ENCODE measurements around the gene THEMIS2. TPM values are rescaled to one million over a fixed set of nuclear protein-coding genes. Genes with fewer than 3 reads are reported as not detected.

The THEMIS2 gene
- total RNA-seq, 1 experiment from 2014 or later: 5.7 TPM

- no peak overlapping the region for H3K4me3 ChIP-seq (ENCODE audit: low read length)
- no peaks in the 10 kb centered on the region for H3F3A ChIP-seq (ENCODE audit: low read length, unreplicated experiment)
- ChIA-PET POLR2A (ENCODE audit: unreplicated experiment) (no interaction called here), CTCF (no interaction called here)
- BruUV-seq (replicated peaks): no TSS peak
- no peak overlapping the region for H3K27ac ChIP-seq (ENCODE audit: low read length)
- TF ChIP-seq EZH2phosphoT487 (IDR thresholded peaks at IDR 0.05; ENCODE audit: borderline replicate concordance, low read length) (no peak), CTCF (conservative IDR thresholded peaks at IDR 0.05; ENCODE audit: low read depth, low read length) (no peak), EZH2 (IDR thresholded peaks at IDR 0.05; ENCODE audit: low read length, unreplicated experiment) (no peak)
- H3K27me3 ChIP-seq (ENCODE audit: low read length): no peaks in the 10 kb centered on the region
- intact Hi-C loops (cut with micrococcal nuclease): no loop called here
- no peaks in the 10 kb centered on the region for H3K4me1 ChIP-seq (ENCODE audit: insufficient read depth, low read length)
- DNase-seq (no peak), ATAC-seq (no peak)
- H4K20me1 ChIP-seq (ENCODE audit: low read length): no peaks in the 10 kb centered on the region
- no peak overlapping the region for H3K9ac ChIP-seq (ENCODE audit: low read length)
- H3K9me2 ChIP-seq (replicated peaks; ENCODE audit: low read length): no peaks in the 10 kb centered on the region
- no peaks in the 10 kb centered on the region for H3K79me2 ChIP-seq (ENCODE audit: low read length)
- H2AFZ ChIP-seq (ENCODE audit: low read length): no peak overlapping the region
- H3K4me2 ChIP-seq (ENCODE audit: low read length): no peak overlapping the region
- H3K36me3 ChIP-seq (ENCODE audit: low read depth, low read length): no peaks in the 10 kb centered on the region
- H3K9me3 ChIP-seq (ENCODE audit: low read length): no peaks in the 10 kb centered on the region
Measured at GRCh38 chr1:27882543-27882903, 10.2 kb downstream of the THEMIS2 start.

GRCh38 chr1:27883536-27883935, 11.2 kb downstream of the THEMIS2 start:
- Histone ChIP-seq H3K79me2 (ENCODE audit: low read length) (no peaks in the 10 kb centered on the region), H3K9me3 (ENCODE audit: low read length) (no peaks in the 10 kb centered on the region), H2AFZ (ENCODE audit: low read length) (no peak overlapping the region), H3K9ac (ENCODE audit: low read length) (no peak overlapping the region), H3K4me2 (ENCODE audit: low read length) (no peak overlapping the region), H3K27ac (ENCODE audit: low read length) (no peak overlapping the region), H3K9me2 (replicated peaks; ENCODE audit: low read length) (no peaks in the 10 kb centered on the region), H3K4me1 (ENCODE audit: insufficient read depth, low read length) (no peaks in the 10 kb centered on the region), H3K27me3 (ENCODE audit: low read length) (no peaks in the 10 kb centered on the region), H3F3A (ENCODE audit: low read length, unreplicated experiment) (no peaks in the 10 kb centered on the region), H3K36me3 (ENCODE audit: low read depth, low read length) (no peaks in the 10 kb centered on the region), H3K4me3 (ENCODE audit: low read length) (no peak overlapping the region), H4K20me1 (ENCODE audit: low read length) (no peaks in the 10 kb centered on the region)
- DNase-seq (no peak), ATAC-seq (no peak)
- intact Hi-C loops (cut with micrococcal nuclease): no loop called here
- ChIA-PET CTCF (no interaction called here), POLR2A (ENCODE audit: unreplicated experiment) (no interaction called here)
- BruUV-seq (replicated peaks): no TSS peak
- no peak for TF ChIP-seq CTCF (conservative IDR thresholded peaks at IDR 0.05; ENCODE audit: low read depth, low read length)
- no peak for TF ChIP-seq EZH2 (IDR thresholded peaks at IDR 0.05; ENCODE audit: low read length, unreplicated experiment)

- CTCF ChIA-PET: no interaction called here
- Histone ChIP-seq H3K4me2 (ENCODE audit: low read length) (no peak overlapping the region), H3K4me1 (ENCODE audit: insufficient read depth, low read length) (no peaks in the 10 kb centered on the region), H3K9me2 (replicated peaks; ENCODE audit: low read length) (no peaks in the 10 kb centered on the region), H3K27me3 (ENCODE audit: low read length) (no peaks in the 10 kb centered on the region), H3K9ac (ENCODE audit: low read length) (no peak overlapping the region), H4K20me1 (ENCODE audit: low read length) (no peaks in the 10 kb centered on the region), H3K9me3 (ENCODE audit: low read length) (no peaks in the 10 kb centered on the region), H3K79me2 (ENCODE audit: low read length) (no peaks in the 10 kb centered on the region), H3K36me3 (ENCODE audit: low read depth, low read length) (peaks cover under 1% of the 10 kb centered on the region; the same call in 1 of the 2 replicates), H2AFZ (ENCODE audit: low read length) (no peak overlapping the region), H3F3A (ENCODE audit: low read length, unreplicated experiment) (no peaks in the 10 kb centered on the region), H3K4me3 (ENCODE audit: low read length) (no peak overlapping the region), H3K27ac (ENCODE audit: low read length) (no peak overlapping the region)
- DNase-seq (no peak), ATAC-seq (no peak)
- intact Hi-C loops (cut with micrococcal nuclease): no loop called here
- POLR2A ChIA-PET (ENCODE audit: unreplicated experiment): no interaction called here
- BruUV-seq (replicated peaks): no TSS peak
- TF ChIP-seq EZH2phosphoT487 (IDR thresholded peaks at IDR 0.05; ENCODE audit: borderline replicate concordance, low read length) (no peak), EZH2 (IDR thresholded peaks at IDR 0.05; ENCODE audit: low read length, unreplicated experiment) (no peak), CTCF (conservative IDR thresholded peaks at IDR 0.05; ENCODE audit: low read depth, low read length) (no peak)
Measured at GRCh38 chr1:27884006-27884954, 11.9 kb downstream of the THEMIS2 start.

Data from PC-3 (cell line).